ENCODE measurements around the gene NANS. TPM values are rescaled to one million over a fixed set of nuclear protein-coding genes. Genes with fewer than 3 reads are reported as not detected.

The NANS gene
- total RNA-seq, 1 donor from 2014 or later, result 54.0 TPM

GRCh38 chr9:98047002-98047401, 9.5 kb upstream of the NANS start:
- Mint-ChIP-seq H3K27me3 (no peaks in the 10 kb centered on the region), H3K4me3 (peak overlapping the region; percentile 87), H3K36me3 (ENCODE audit: low read depth) (peaks cover 33% of the 10 kb centered on the region), H3K4me1 (peaks cover 37% of the 10 kb centered on the region), H3K9me3 (peaks cover 8% of the 10 kb centered on the region), H3K27ac (peak overlapping the region; percentile 62)
- intact Hi-C loops (cut with micrococcal nuclease), result loop anchor here (5.0 kb wide), 1 partner anchor 60 kb away; no protein-coding TSS in a partner anchor
- no peak for DNase-seq

- DNase-seq, result no peak
- Mint-ChIP-seq H3K9me3 (peaks cover 8% of the 10 kb centered on the region), H3K36me3 (ENCODE audit: low read depth) (peaks cover 42% of the 10 kb centered on the region), H3K27ac (no peak overlapping the region), H3K27me3 (no peaks in the 10 kb centered on the region), H3K4me1 (peaks cover 43% of the 10 kb centered on the region), H3K4me3 (peak overlapping the region; percentile 2)
- intact Hi-C loops (cut with micrococcal nuclease), result loop anchor here (5.0 kb wide), 1 partner anchor 62 kb away; no protein-coding TSS in a partner anchor
Measured at GRCh38 chr9:98049288-98050072, 7.1 kb upstream of the NANS start.

- Mint-ChIP-seq H3K4me1 (peaks cover 43% of the 10 kb centered on the region), H3K9me3 (peaks cover 3% of the 10 kb centered on the region), H3K4me3 (no peak overlapping the region), H3K27ac (no peak overlapping the region), H3K27me3 (no peaks in the 10 kb centered on the region), H3K36me3 (ENCODE audit: low read depth) (peaks cover 37% of the 10 kb centered on the region)
- DNase-seq, result no peak
- intact Hi-C loops (cut with micrococcal nuclease), result no loop called here
Measured at GRCh38 chr9:98050351-98050750, 6.2 kb upstream of the NANS start.

- DNase-seq, result no peak
- H3K4me1 Mint-ChIP-seq, result peaks cover 41% of the 10 kb centered on the region
- intact Hi-C loops (cut with micrococcal nuclease), result no loop called here
- H3K27me3 Mint-ChIP-seq, result no peaks in the 10 kb centered on the region
- H3K36me3 Mint-ChIP-seq (ENCODE audit: low read depth), result peaks cover 18% of the 10 kb centered on the region
- H3K27ac Mint-ChIP-seq, result no peak overlapping the region
- no peaks in the 10 kb centered on the region for H3K9me3 Mint-ChIP-seq
- H3K4me3 Mint-ChIP-seq, result no peak overlapping the region
Measured at GRCh38 chr9:98054376-98054951, 2.1 kb upstream of the NANS start.

GRCh38 chr9:98057138-98057799, 737 bp downstream of the NANS start:
- H3K27me3 Mint-ChIP-seq, result no peaks in the 10 kb centered on the region
- peaks cover 20% of the 10 kb centered on the region for H3K36me3 Mint-ChIP-seq (ENCODE audit: low read depth)
- peaks cover 29% of the 10 kb centered on the region for H3K4me1 Mint-ChIP-seq
- no peak for DNase-seq
- H3K9me3 Mint-ChIP-seq, result no peaks in the 10 kb centered on the region
- H3K4me3 Mint-ChIP-seq, result peak overlapping the region; percentile 93
- peak overlapping the region; percentile 97 for H3K27ac Mint-ChIP-seq
- intact Hi-C loops (cut with micrococcal nuclease), result loop anchor here (2.0 to 5.0 kb wide), 3 partner anchors 42 to 200 kb away; partner anchors contain the start of gene CORO2A

- no peak overlapping the region for H3K4me3 Mint-ChIP-seq
- no peaks in the 10 kb centered on the region for H3K27me3 Mint-ChIP-seq
- H3K36me3 Mint-ChIP-seq (ENCODE audit: low read depth), result peaks cover 40% of the 10 kb centered on the region
- no peak overlapping the region for H3K27ac Mint-ChIP-seq
- H3K4me1 Mint-ChIP-seq, result peaks cover 13% of the 10 kb centered on the region
- no peaks in the 10 kb centered on the region for H3K9me3 Mint-ChIP-seq
- no peak for DNase-seq
- intact Hi-C loops (cut with micrococcal nuclease), result no loop called here
Measured at GRCh38 chr9:98062161-98062560, 5.6 kb downstream of the NANS start.

GRCh38 chr9:98064623-98065392, 8.3 kb downstream of the NANS start:
- intact Hi-C loops (cut with micrococcal nuclease), result no loop called here
- H3K4me3 Mint-ChIP-seq, result no peak overlapping the region
- no peak for DNase-seq
- peaks cover 8% of the 10 kb centered on the region for H3K4me1 Mint-ChIP-seq
- peaks cover 41% of the 10 kb centered on the region for H3K36me3 Mint-ChIP-seq (ENCODE audit: low read depth)
- no peak overlapping the region for H3K27ac Mint-ChIP-seq
- H3K27me3 Mint-ChIP-seq, result no peaks in the 10 kb centered on the region
- H3K9me3 Mint-ChIP-seq, result no peaks in the 10 kb centered on the region

- no peak for DNase-seq
- Mint-ChIP-seq H3K36me3 (ENCODE audit: low read depth) (peaks cover 37% of the 10 kb centered on the region), H3K27me3 (no peaks in the 10 kb centered on the region), H3K27ac (no peak overlapping the region), H3K4me1 (peaks cover 8% of the 10 kb centered on the region), H3K4me3 (no peak overlapping the region), H3K9me3 (no peaks in the 10 kb centered on the region)
- intact Hi-C loops (cut with micrococcal nuclease), result no loop called here
Measured at GRCh38 chr9:98066235-98066634, 9.7 kb downstream of the NANS start.

- intact Hi-C loops (cut with micrococcal nuclease), result no loop called here
- Mint-ChIP-seq H3K27ac (no peak overlapping the region), H3K9me3 (no peaks in the 10 kb centered on the region), H3K36me3 (ENCODE audit: low read depth) (peaks cover 38% of the 10 kb centered on the region), H3K4me3 (no peak overlapping the region), H3K27me3 (no peaks in the 10 kb centered on the region), H3K4me1 (peaks cover 9% of the 10 kb centered on the region)
- no peak for DNase-seq
Measured at GRCh38 chr9:98067184-98067583, 10.7 kb downstream of the NANS start.

GRCh38 chr9:98069551-98069950, 13.0 kb downstream of the NANS start:
- peaks cover 24% of the 10 kb centered on the region for H3K36me3 Mint-ChIP-seq (ENCODE audit: low read depth)
- intact Hi-C loops (cut with micrococcal nuclease), result no loop called here

GRCh38 chr9:98070704-98071103, 14.2 kb downstream of the NANS start:
- intact Hi-C loops (cut with micrococcal nuclease), result no loop called here
- Mint-ChIP-seq H3K4me3 (no peak overlapping the region), H3K27ac (no peak overlapping the region)

More at GRCh38 chr9:98069551-98069950, 13.0 kb downstream of the NANS start:
- Mint-ChIP-seq H3K9me3 (no peaks in the 10 kb centered on the region), H3K27ac (no peak overlapping the region), H3K4me1 (peaks cover 13% of the 10 kb centered on the region), H3K4me3 (no peak overlapping the region), H3K27me3 (no peaks in the 10 kb centered on the region)
- DNase-seq, result no peak

GRCh38 chr9:98071737-98072136, 15.2 kb downstream of the NANS start:
- peaks cover 29% of the 10 kb centered on the region for H3K4me1 Mint-ChIP-seq
- intact Hi-C loops (cut with micrococcal nuclease), result no loop called here
- no peak for DNase-seq

More at GRCh38 chr9:98070704-98071103, 14.2 kb downstream of the NANS start:
- peaks cover 17% of the 10 kb centered on the region for H3K36me3 Mint-ChIP-seq (ENCODE audit: low read depth)
- H3K4me1 Mint-ChIP-seq, result peaks cover 23% of the 10 kb centered on the region
- H3K27me3 Mint-ChIP-seq, result no peaks in the 10 kb centered on the region
- DNase-seq, result no peak
- H3K9me3 Mint-ChIP-seq, result no peaks in the 10 kb centered on the region

More at GRCh38 chr9:98071737-98072136, 15.2 kb downstream of the NANS start:
- Mint-ChIP-seq H3K9me3 (no peaks in the 10 kb centered on the region), H3K36me3 (ENCODE audit: low read depth) (peaks cover 11% of the 10 kb centered on the region), H3K4me3 (no peak overlapping the region), H3K27me3 (no peaks in the 10 kb centered on the region), H3K27ac (no peak overlapping the region)
